C4-2B (cell line): ENCODE measurements around the gene BPIFB6.
A peak's percentile ranks its signal among the peaks of the same experiment; 100 is the strongest.

ENCODE experiments used
- H3K27ac ChIP-seq: fragments of 450-650 bp; 2 replicates; pipeline ENCODE4 v1.5.1; 2017
- ZFX ChIP-seq: fragments of 450-650 bp; IDR thresholded peaks from 2 replicates; pipeline ENCODE4 v1.6.1; 2017
- TF ChIP-seq, protein P1 (sequence below): fragments of 450-650 bp; conservative IDR thresholded peaks from 2 replicates; pipeline ENCODE4 v1.5.1; 2017; ENCODE audit warnings: mild to moderate bottlenecking

Gene BPIFB6

GRCh38 chr20:33008336-33009213 lies 22.9 kb upstream of the BPIFB6 start:
- peak overlapping the region; percentile 39 for H3K27ac ChIP-seq
- no peak for TF ChIP-seq ZFX
- TF ChIP-seq, protein P1, sequence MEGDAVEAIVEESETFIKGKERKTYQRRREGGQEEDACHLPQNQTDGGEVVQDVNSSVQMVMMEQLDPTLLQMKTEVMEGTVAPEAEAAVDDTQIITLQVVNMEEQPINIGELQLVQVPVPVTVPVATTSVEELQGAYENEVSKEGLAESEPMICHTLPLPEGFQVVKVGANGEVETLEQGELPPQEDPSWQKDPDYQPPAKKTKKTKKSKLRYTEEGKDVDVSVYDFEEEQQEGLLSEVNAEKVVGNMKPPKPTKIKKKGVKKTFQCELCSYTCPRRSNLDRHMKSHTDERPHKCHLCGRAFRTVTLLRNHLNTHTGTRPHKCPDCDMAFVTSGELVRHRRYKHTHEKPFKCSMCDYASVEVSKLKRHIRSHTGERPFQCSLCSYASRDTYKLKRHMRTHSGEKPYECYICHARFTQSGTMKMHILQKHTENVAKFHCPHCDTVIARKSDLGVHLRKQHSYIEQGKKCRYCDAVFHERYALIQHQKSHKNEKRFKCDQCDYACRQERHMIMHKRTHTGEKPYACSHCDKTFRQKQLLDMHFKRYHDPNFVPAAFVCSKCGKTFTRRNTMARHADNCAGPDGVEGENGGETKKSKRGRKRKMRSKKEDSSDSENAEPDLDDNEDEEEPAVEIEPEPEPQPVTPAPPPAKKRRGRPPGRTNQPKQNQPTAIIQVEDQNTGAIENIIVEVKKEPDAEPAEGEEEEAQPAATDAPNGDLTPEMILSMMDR = no peak

DNA sequence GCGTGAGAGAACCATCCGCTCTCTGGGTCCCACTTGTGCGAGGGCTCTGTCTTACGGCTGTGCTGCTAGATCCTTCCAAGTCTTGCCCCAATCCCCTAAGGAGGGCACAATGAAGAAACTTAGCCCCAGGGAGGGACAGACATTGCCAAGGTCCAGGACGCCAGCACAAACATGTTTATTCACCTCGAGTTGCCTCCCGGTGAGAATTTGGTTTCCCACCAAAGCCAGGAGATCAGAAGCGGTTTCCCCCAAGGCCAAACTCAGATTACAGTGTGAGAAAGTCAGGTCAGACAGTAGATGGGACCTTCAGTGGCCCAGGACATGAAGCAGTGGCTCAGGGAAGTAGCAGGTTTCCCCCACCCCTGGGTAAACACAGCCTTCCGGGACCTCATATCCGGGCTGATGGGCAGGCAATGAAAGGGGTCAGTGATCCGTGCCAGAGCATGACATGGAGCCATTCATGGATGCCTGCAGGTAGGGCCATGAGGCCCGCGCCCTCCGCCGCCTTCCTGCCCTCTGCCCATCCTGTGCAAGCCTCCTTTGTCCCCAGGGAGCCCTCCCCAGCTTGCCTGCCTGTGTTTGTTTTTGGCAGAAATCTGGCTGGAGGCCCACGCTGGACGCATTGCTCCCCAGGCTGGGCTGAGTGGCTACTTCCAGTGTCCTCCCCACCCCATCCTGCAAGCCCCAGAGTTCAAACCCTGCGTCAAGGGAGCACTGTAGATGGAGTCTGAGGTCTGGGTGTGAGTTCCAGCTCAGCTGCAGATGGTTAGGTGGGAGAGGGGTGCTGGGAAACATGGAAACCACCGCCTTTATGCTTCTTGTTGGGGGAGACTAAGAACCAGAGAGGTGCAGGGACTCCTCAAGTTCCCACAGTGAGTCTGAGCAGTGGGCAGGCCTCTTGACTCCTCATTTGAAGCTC lies 22.0 kb upstream of the BPIFB6 start:
- TF ChIP-seq ZFX = no peak
- TF ChIP-seq, protein P1 = no peak
- peak overlapping the region; percentile 39 for H3K27ac ChIP-seq

- TF ChIP-seq, protein P1 = no peak
- no peak for TF ChIP-seq ZFX
- peak overlapping the region; percentile 39 for H3K27ac ChIP-seq
Observed at GRCh38 chr20:33010133-33010504, 21.3 kb upstream of the BPIFB6 start.

DNA sequence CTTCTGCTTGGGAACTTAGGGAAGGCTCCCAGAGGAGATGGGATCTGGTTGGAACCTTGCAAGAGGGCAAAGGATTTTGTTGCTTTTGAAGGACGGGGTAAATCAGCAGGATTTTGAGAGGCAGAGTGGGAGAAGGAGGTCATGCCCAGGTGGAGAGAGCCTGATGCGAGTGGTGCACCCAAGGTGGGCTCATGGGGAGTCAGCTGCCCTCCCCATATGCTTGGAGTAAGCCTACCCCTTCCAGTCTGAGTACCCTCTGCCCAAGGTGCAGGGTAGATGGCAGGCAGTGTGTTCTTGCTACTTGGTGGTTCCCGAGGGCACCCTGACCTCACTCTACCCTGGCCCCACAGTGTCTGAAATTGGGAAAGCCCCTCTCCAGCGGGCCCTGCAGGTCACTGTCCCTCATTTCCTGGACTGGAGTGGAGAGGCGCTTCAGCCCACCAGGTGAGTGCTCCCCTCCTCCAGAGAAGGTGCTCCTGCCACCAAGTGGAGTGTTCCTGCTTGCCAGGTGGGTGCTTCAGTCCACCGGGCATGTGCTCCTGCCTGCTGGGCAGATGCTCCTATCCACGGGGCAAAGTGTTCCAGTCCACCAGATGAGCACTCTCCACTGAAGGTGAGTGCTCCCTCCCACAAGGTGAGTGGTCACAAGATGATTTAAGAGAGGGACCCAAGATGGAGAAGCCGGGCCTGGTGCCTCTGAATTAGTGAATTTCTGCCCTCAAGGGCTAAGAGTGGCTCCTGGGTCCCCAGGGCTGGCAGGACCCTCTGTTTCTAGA lies 20.6 kb upstream of the BPIFB6 start:
- TF ChIP-seq, protein P1 = no peak
- no peak for TF ChIP-seq ZFX
- H3K27ac ChIP-seq = peak overlapping the region; percentile 39

DNA sequence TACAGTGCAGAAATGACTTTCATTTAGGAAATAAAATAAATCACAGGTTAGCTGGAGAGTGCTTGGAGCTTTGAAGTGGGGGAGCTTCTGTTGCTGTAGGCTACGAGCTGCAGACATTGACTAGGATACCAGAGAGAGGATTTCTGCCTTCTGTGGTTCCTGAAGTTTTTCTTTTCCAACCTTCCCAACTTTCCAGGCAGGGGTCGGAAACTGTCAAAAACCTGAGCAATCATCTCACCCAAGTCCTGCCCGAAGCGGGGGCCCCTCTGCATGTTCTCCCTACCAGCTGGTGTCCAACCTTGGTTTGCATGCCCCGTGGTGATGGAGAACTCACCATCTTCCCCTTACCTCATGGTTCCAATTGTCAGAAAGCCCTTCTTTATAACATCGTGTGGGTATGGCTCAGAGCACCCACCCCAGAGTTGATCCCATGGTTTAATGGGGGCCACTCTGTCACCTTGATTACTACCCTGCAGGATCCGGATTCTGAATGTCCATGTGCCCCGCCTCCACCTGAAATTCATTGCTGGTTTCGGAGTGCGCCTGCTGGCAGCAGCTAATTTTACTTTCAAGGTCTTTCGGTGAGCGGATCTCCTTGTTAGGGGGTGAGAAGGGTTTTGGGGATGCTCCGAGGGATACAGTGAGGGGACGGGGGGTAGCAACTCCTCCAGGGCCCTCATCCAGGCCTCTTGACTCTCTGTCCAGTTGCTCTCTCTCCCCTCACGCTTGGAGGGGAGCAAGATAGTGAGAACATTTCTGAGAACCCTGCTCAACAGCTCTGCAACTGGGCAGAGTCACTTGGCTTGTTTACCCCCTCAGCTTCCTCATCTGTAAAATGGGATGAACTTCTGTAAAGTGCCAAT lies 18.9 kb upstream of the BPIFB6 start:
- no peak for TF ChIP-seq ZFX
- TF ChIP-seq, protein P1 = no peak
- no peak overlapping the region for H3K27ac ChIP-seq

DNA sequence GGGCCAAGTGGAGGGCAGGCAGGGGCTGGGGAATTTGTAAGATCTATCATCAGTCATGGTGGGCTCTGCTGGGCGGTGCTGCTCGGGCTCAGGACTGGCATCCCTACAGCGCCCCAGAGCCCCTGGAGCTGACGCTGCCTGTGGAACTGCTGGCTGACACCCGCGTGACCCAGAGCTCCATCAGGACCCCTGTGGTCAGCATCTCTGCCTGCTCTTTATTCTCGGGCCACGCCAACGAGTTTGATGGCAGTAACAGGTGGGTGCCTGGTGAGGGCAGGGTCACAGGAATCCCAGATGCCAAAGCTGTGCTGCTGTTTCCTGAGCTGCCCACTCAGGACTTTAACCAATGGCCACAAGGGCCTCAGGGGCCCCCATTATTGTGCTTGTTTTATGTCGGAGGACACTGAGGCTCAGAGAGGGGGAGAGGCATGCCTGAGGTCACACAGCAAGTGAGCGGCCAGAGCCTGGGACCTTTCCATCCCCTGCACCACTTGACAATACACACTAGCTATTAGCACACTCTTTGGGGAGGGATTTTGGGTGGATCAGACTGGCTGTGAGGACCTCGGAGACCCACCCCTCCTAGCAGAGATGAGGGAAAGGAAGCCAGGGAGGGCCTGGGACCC lies 17.6 kb upstream of the BPIFB6 start:
- TF ChIP-seq, protein P1 = no peak
- TF ChIP-seq ZFX = no peak
- no peak overlapping the region for H3K27ac ChIP-seq
